ENCODE results near the gene DLG5.

- no peak for TF ChIP-seq CTCF (IDR thresholded peaks at IDR 0.05)
- no peak for TF ChIP-seq FOXM1 (IDR thresholded peaks at IDR 0.05; ENCODE audit: low read depth)
- no peak for TF ChIP-seq MAX (IDR thresholded peaks at IDR 0.05; ENCODE audit: low read depth)
- TF ChIP-seq NRF1 (IDR thresholded peaks at IDR 0.05; ENCODE audit: low read depth, low read length): no peak
- no peak for TF ChIP-seq SMC3 (IDR thresholded peaks at IDR 0.05; ENCODE audit: low read depth, low read length)
- TF ChIP-seq, protein P1, sequence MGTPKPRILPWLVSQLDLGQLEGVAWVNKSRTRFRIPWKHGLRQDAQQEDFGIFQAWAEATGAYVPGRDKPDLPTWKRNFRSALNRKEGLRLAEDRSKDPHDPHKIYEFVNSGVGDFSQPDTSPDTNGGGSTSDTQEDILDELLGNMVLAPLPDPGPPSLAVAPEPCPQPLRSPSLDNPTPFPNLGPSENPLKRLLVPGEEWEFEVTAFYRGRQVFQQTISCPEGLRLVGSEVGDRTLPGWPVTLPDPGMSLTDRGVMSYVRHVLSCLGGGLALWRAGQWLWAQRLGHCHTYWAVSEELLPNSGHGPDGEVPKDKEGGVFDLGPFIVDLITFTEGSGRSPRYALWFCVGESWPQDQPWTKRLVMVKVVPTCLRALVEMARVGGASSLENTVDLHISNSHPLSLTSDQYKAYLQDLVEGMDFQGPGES (IDR thresholded peaks at IDR 0.05; ENCODE audit: low read depth, low read length): no peak
- TF ChIP-seq RCOR1 (IDR thresholded peaks at IDR 0.05; ENCODE audit: low read length): no peak
- TF ChIP-seq POLR2AphosphoS5 (IDR thresholded peaks at IDR 0.05; ENCODE audit: low read depth, low read length): no peak
- no peak for TF ChIP-seq CHD2 (IDR thresholded peaks at IDR 0.05; ENCODE audit: low read length, partially characterized antibody)
These were observed 152.7 kb downstream of the DLG5 start for GRCh38 chr10:77773631-77774426.
